Stomach (tissue), 4 donors: ENCODE results near the gene SUCLA2.

Experiments used
- EP300 ChIP-seq: sonication (generic); formaldehyde crosslinking; IDR thresholded peaks from one replicate; pipeline ENCODE4 v1.6.1; 2017; ENCODE audit warnings: antibody characterized with exemption
- POLR2AphosphoS5 ChIP-seq, 3 donors: sonication (generic); formaldehyde crosslinking; IDR thresholded peaks; one replicate each; pipeline ENCODE4 v1.6.1; 2016; ENCODE audit warnings: antibody characterized with exemption in 3 of 3
- TF ChIP-seq, protein P1 (sequence below), 7 experiments: fragments of 450-650 bp in 4 of 7; fragments of 200-600 bp in 3 of 7; sonication (generic) in 3 of 7; IDR thresholded peaks; one replicate each; pipeline ENCODE4 v1.5.1; 2016 to 2019; ENCODE audit warnings: antibody characterized with exemption in 7 of 7, control low read depth in 2 of 7, mild to moderate bottlenecking in 1 of 7

DNA sequence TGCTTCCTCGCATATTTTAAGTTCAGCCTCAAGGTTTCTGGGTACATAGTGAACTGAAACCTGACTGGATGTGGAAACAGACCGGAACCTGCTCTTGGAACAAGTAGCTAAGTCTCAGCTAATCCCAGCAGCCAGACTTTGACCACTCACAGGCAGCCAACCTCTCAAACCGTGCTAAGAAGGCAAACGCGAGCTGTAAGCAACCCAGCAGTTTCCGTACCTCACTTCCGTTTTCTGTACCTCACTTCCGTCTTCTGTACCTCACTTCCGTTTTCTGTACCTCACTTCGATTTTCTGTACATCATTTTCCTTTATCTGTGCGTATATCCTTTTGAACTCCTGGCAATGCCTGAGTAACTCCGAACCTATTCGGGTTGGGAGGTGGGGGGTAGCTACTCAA is 96.8 kb downstream of the SUCLA2 start:
- TF ChIP-seq, protein P1, sequence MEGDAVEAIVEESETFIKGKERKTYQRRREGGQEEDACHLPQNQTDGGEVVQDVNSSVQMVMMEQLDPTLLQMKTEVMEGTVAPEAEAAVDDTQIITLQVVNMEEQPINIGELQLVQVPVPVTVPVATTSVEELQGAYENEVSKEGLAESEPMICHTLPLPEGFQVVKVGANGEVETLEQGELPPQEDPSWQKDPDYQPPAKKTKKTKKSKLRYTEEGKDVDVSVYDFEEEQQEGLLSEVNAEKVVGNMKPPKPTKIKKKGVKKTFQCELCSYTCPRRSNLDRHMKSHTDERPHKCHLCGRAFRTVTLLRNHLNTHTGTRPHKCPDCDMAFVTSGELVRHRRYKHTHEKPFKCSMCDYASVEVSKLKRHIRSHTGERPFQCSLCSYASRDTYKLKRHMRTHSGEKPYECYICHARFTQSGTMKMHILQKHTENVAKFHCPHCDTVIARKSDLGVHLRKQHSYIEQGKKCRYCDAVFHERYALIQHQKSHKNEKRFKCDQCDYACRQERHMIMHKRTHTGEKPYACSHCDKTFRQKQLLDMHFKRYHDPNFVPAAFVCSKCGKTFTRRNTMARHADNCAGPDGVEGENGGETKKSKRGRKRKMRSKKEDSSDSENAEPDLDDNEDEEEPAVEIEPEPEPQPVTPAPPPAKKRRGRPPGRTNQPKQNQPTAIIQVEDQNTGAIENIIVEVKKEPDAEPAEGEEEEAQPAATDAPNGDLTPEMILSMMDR (IDR thresholded peaks at IDR 0.05): no peak
- no peak for TF ChIP-seq EP300
- no peak for TF ChIP-seq POLR2AphosphoS5 (IDR thresholded peaks at IDR 0.05)
